GM18907 (cell line): ENCODE measurements around the gene MRPS14.
"Not testable (repeated sequence)": the region's sequence is repeated elsewhere in the genome, so short reads cannot be mapped to it uniquely, and the experiment has no call there.

ENCODE experiments used
- ATAC-seq: cut with Tn5 transposase; IDR thresholded peaks from one replicate; pipeline ENCODE4 v1.9.1; 2021; ENCODE audit warnings: mild to moderate bottlenecking, moderate library complexity; ENCODE audit not compliant: unreplicated experiment

MRPS14 gene

DNA sequence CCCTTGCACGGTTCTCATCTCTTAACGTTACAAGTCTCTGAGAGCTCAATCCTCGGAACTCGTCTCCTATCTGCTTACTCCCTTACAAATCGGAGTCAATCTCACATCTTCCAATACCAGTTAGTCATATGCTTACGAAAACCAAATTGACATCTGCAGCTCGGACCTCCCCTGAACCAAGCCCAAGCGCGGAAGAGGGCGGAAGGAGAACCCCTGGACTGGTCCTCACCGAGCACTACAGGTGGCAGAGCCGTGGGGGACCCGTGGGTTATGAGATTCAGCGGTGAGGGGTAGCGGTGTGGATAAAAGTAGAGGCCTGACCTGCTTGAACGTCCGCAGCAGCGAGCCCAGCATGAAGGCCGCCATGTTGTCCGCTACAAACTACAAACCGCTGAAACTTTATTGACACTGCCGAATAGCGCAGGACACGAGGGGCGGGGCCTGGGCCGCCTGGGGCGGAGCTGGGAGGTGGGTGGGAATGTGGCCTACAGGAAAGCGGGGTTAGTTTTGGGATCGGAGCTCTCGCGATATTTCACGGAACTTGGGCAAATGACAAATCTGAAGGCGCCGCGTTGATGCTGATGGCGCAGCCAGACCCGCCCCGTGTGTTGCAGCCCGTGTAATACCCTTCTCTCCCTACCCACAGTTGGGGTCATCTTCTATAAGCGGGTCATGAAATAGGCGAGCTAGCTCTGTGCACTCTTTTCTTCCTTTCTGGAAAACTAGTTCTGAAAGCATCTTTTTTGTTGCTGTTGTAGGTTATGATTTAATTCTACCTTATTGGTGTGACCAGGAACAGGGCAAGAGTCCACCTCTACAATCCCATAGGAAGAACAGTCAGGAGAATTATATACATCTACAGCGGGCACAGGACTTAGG, at the start of gene MRPS14:
MRPS14 (minus strand) TSS at position 383 of the 879 bp plus-strand sequence; CDS start at position 366, 17 bp downstream.
- ATAC-seq, result peak; percentile 96

DNA sequence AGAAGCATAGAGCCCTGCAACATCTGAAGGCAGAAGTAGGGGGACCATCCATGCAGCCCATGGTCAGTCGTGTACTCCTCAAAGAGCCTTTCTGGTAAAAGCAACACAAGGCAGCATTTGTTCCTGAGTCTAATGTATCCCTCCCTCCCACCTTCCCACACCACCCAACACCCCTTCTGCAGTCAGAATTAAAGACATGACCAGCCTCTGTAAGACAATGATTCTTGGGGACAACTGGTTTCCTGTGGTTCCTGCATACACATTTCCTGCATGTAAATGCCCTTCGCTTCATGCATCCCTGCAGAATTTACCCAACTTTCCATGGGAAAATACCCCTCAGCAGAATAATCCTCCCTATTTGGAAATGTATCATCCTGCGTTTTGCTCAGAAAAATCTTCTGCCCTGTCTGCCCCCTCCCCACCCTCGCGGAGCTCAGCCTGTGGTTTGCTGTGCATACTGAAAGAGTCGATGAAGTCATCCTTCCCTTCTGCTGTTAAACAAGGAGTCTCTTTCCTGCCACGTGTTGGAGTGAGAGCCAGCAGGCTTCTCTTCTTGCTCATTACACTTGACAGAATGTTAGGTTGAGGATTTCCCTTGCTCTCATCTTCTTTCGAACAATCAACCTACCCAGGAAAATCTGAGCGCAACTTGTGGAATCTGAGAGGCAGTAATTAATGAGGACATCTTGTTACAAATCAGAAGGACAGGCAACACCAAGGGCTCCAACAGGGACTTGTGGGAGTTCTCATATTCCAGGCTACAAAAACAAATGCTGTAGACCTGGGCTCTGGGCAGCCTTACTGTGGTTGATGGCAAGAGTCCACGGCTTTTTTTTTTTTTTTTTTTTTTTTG, 49.1 kb upstream of the MRPS14 start:
- peak; percentile 85 for ATAC-seq

DNA sequence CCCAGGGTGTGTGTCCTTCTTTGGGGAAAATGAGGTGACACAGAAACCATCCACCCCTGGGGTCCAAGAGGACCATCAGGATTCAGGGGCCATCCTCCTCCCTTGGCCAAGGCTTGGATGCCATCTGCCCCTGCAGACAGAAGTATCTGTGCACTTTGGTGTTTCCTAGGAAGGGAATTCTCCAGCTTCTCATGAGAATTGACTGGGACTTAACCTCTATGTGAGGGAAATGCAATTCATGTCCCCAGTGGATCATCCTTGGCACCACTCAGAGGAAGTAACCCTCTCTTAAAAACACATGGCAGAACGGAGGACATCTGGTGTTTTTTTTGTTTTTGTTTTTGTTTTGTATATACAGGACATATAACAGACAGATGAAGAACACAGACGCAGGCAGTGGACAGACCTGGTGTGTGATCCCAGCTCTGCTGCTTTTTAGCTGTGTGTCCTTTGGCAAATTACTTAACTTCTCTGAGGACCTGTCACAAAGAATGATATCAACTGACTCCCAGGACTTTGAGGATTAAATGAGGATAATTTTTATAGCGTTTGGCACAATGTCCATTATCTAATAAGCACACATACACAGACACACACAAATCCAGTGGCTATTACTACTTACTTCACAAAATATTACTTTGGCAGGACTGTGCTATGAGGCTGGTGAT, 48.2 kb upstream of the MRPS14 start:
- ATAC-seq, result no peak

DNA sequence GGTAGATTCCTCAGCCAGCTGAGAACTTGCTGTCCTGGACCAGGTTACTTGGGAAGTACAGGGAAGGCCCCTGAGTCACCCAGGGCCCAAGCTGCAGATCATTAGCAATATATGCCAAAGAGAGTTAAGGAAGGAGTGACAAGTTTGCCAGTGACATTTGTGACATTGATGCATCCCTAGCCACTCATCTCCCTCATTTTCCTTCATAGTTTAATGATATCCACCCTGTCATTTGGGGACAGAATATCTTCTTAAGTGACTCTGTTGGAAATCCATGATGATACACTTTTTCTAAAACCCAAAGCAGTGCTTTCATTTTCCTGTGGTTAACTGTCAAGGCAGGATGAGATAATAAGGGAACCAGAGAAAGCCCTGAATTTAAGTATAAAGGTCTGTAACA, 47.6 kb upstream of the MRPS14 start:
- ATAC-seq, result no peak

DNA sequence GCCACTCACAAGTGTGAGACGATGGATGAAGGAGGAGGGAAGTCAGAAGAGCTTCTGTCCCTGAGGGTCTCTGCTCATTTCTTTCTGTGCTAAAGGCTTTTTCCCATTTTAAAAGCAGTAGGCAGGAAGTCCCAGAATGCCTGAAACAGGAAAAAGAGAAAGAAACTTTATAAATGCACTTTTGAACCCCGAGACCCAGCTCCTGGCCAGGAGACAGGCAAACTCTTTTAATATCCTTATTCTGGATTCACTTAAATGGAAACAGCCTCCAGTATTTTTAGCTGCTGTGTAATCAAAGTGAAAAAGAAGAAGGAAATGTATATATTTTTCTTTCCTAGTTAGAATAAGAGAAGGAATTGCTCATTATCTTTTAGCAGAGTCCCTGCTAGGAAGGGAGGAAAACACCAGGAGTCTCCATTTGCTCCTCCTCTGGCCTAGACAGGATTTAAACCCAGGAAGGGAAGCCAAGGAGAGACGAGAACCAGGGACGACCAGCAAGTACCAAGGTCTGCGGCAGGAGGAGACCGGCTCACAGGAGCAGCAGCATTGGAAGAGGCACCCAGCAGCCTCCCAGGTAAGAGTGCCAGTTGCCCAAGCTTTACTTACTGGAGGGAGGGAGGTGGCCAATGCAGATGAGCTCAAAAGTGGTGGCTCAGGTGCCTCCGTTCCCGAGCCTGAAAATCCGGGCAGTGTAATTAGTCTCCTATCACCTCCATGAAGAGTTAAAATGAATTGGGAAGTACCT, 44.3 kb upstream of the MRPS14 start, which contains the start of gene TNN:
TNN (plus strand) TSS at position 472 of the 745 bp plus-strand sequence. CDS start 9,586 bp downstream, outside the sequence.
- ATAC-seq, result no peak

DNA sequence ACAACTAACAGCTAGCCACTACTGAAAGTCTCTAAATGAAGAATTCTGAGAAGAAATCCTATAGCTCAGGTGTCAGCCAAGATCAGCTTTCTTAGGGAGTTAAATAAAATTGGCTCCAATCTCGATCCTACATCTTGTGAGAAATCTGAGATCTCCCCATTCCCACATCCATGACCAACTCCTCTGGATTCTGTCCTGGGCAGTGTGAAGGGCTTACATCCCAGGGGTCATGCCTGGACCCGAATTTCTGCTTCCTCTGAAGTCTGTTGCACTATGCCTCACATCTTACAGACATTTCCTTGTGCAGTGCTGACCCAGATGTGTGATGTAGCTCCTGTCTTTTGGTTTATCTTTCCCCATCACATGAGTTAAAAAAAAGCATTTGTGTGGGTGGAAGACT, 39.6 kb upstream of the MRPS14 start:
- no peak for ATAC-seq

DNA sequence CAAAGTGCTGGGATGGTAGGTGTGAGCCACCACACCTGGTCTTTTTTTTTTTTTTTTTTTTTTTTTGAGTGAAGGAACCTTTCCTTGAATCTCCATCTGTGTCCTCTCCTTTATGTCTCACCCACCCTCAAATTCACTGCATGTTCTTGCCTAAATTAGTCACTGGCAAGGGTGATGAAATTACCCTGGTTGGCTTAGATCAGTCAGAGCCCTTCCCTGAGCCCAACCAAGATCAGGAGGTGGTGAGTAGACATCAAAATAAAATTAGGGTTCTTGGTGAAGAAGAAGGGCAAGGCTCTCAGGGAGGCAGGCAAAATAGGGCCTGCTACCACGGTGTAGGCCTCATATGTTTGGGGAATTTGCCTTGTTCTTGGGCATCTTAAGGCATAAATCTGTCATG, 39.1 kb upstream of the MRPS14 start:
- ATAC-seq, result no peak

DNA sequence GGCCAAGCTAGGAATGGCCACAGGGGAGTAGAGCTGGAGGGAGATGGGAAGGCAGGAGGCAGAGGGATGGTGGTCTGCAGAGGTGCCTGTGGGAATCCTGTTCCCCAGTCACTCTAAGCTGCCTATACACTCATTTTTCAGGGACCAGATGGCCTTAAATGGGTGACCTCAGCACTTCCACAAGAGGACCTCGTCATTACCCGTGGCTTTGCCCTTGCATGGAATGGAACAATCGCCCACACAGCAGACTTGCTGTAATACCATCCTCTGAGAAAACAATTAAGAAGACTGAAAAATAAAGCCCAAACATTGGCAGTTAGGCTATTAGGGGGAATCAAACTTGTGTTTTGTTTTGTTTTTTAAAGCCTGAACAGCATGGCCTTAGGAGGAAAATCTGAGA, 31.5 kb upstream of the MRPS14 start:
- no peak for ATAC-seq

DNA sequence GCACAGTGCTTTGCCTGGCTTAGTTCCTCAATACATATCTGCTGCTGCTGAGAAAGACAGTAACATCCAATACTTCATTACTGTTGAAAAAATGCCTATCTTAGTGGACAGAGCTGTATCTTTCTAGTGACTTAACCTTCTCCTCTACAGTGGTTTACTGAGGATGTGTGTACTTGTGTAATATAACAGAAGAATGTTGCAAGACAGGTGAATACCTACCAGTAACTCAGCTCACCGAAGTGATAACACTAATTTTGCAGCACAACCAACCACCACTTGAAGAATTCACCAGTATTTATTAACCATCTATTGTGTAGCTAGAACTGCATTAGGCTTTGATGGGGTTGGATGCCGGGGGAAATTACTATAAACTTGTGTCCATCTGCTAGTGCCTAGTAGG, 27.8 kb upstream of the MRPS14 start:
- ATAC-seq, result no peak

DNA sequence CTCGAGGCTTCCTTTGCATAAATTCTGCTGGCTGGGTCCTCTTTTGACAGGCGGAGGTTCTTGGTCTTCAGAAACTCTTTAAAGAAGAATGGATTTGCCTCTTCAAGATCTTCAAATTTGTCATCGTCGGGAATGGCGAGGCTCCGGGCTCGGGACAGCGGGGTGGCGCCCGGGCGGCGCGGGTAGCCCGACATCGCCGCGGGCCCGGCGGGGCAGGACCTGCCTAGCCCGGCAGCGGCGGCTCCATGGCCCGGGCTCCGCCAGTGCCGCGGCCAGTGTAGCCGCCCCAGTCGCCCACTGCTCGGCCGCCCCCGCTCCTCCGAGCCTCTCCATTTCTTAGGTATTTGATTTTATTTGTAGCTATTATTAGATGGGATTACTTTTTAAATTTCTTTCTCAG, 22.3 kb upstream of the MRPS14 start:
- ATAC-seq, result no peak

DNA sequence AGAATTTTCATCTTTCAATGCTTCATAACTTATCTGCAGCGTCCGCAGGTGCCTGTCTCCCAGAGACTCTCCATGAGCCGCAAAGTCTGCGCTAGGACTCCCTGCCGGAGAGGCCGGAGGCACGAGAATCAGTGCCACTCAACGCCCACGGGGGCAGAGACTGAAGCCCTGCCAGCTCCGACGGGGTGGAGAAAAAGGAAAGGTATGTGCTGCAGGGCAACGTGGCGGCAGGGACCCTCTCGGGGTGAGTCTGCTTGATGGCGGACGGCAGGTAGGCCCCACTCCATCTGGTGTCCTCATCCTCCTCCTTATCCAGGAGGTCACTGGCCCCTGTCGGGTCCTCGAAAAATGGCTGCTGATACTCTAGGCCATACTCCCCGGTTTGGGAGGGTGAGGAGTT, 21.9 kb upstream of the MRPS14 start:
- ATAC-seq, result no peak

DNA sequence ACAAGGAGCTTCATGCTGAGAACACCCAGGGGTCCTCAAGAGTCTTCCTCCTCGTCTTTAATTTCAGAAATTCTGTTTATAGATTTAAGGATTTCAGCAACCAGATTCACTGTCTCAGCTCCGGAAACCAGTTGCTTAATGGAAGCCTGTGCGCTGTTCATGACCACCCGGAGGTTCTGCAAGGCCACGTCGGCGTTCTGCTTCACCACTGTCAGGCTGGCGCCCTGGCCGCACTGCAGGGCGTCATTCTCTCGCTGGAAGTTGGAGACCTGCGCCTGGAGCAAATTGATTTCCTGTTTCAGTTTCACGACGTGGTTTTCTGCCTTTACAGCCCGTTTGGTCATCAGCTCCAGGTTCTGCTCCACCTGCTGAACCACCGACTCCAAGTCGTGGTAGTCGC, 21.4 kb upstream of the MRPS14 start:
- ATAC-seq, result not testable (repeated sequence)

DNA sequence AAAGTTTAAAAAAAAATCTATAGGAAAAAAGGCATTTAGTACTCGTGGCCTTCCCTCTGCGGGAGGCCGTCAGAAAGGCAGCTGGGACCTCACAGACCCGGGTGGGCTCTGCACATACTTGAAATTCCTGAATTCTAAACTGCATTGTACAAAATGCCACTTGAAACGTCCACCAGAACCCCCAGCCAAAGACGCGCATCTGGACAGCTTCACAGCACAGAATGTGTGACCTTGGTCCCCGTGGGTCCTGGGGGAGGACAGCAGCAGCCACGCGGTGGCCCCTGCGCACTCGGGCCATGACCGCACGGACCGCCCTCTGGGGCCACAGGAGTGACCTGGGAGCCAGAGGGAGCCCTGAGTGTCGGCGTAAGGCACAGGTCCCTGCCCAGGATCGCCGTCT, 20.6 kb upstream of the MRPS14 start:
- no peak for ATAC-seq

DNA sequence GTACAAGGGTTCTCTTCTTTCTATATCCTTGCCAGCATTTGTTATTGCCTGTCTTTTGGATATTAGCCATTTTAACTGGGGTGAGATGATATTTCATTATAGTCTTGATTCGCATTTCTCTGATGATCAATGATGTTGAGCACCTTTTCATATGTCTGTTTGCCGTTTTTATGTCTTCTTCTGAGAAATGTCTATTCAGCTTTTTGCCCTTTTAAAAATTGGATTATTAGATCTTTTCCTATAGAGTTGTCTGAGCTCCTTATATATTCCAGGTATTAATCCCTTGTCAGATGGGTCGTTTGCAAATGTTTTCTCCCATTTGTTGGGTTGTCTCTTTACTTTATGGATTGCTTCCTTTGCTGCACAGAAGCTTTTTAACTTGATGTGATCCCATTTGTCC, 19.4 kb upstream of the MRPS14 start:
- ATAC-seq, result no peak

DNA sequence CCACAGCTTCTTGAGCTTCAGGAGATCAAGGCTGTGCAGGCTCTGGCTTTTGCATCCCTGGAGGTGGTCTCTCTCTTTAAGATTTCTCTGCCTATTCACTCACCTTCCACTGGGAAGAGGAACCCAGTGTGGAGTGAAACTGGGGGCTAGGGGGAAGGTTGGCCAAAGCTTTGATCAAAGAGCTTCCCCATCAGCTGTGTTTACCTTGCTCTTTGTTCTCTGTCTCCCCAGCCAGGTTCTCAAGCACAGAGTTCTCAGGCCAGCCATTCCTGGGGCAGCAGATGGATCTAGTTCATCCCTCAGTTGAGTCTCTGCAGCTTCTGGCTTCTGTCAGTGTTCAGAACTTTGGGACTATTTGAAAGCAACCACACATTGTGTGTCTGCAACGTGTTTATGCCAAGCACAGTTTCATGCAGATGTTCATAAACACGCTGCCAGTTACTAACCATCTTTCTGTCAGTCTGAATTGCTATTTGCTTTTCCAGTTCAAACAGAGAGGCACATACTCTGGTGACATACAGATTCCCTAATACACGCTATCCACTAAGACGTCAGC, 17.2 kb upstream of the MRPS14 start:
- no peak for ATAC-seq

DNA sequence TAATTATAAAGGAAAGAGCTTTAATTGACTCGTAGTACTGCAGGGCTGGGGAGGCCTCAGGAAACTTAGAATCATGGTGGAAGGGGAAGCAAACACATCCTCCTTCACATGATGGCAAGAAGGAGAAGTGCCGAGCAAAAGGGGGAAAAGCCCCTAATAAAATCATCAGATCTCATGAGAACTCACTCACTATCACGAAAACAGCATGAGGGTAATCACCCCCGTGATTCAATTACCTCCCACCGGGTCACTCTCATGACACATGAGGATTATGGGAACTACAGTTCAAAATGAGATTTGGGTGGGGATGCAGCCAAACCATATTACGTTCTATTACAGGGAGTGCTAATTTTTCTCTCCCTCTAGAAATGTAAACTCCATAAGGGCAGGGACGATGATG, 14.2 kb upstream of the MRPS14 start:
- no peak for ATAC-seq

DNA sequence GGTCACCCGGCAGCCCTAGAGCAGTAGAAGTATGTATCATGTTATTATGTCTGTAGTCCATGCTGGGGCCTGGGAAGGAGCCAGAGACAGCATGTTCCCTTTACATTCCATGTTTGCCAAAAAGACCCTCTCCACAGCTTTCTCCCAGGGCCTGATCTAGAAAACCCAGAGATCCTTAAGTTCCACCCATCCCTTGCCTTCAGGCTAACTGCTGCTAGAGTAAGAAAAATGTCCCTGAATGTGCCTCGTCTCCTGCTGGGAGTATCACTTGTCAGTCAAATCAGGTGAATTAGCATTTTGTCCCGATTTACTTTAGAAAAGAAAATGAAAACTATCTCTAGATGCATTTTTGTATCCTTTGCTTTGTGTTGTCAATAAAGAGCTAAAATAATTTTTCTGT, 13.3 kb upstream of the MRPS14 start:
- no peak for ATAC-seq

DNA sequence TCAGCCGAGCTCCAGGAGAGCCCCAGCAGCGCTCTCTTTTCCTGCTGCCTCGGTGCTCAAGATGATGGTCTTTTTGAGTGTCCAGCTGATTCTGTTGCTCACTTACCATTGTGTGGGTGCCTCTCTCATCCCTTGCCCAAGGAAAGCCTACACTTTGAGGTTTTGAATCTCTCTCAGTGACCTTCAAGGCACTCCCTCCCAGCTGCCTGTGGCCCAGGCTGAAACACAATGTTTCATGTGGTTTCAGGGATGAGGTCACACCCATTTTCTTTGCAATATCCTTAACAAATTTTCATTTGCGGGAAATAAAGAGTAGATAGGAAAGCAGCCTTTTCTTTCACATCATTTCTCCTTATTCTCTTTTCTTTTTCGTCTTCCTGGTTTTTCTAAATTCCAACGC, 12.6 kb upstream of the MRPS14 start:
- no peak for ATAC-seq

DNA sequence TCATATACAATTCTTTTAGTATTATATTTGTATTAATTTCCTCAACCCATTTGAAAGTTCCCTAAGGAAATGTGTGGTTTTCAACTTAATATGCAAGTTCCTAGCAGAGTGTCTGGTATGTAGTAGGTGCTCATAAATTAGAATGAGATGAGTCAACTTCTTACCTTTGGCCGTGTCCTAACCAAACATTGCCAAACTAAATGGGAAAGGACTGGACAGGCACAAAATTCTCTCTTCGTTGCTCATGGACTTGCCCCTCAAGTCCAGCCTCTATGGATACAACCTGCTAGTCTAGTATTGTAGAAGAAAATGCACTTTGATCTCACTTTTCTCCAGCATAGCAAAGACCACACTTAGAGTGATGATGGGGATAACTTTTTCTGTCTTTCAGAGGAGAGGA, 11.6 kb upstream of the MRPS14 start:
- no peak for ATAC-seq

DNA sequence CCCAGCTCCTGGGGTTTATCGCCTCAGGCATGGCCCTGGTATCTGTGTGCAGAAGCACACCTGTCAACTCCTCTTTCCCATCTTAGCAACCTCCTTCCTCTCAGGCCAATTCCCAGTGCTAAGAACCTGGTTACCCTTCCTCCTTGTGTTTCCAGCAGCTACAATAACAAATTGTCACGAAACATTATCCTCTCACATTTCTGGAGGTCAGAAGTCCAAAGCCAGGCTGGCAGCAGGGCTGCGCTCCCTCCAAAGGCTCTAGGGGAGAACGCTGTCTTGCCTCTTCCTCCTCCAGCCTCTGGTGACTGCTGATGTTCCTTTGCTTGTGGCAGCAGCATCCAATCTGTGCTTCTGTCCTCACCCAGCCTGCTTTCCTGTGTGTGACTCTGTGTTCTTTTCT, 10.7 kb upstream of the MRPS14 start:
- no peak for ATAC-seq
